RPMI7951 (cell line): ENCODE data around the gene GLP2R. TPM values are rescaled to one million over a fixed set of nuclear protein-coding genes. Genes with fewer than 3 reads are reported as not detected.
A peak's percentile ranks its signal among the peaks of the same experiment; 100 is the strongest.
"Not testable (repeated sequence)": the region's sequence is repeated elsewhere in the genome, so short reads cannot be mapped to it uniquely, and the experiment has no call there.

Experiments
- DNase-seq: peaks from one replicate; pipeline ENCODE4 v3.0.0-alpha.2; 2012; ENCODE audit warnings: low read depth
- total RNA-seq: library from RNA; depleted of rRNA; stranded (reverse); fragments of >200 nt; shearing (Covaris generic); gene quantifications from 2 replicates; pipeline ENCODE4 v1.2.3, GENCODE V29; 2014

GLP2R gene
- total RNA-seq, 1 experiment from 2014 or later = not detected

DNA sequence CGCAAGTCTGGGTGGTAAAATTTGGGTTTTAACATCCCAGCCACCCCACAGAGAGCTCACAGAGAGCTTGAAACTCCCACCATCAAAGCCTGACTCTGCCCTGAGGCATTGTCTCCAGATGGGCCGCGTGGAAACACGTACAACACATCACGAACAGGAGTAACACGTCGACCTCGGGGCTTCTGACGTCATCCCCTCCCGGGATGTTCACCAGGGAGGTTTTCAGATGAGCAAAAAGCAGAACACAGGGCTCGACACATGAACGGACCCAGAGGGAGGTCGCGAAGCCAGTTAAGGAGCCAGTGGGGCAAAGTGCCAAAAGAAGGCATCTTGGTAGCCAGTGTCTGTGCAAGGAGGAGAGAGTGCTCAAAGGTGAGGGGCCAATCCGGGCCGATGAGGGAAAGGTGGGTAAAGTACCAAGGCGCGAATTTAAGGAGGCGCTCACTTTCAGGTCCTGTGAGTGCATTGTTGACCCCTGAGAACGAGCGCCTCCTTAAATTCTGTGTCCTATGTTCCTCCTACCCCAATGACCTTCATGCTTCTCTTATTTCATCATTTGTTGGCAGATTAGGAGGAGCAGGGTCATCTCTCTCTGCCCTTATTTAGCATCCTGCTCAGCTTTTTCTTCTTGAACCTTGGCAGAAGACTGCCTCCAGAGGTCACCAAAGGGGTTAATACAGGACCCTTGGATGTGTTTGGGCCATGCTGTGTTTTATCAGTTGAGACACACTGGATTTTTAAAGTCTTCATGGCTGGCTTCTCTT, 73.7 kb downstream of the GLP2R start:
- no peak for DNase-seq

- no peak for DNase-seq
These were observed 74.4 kb downstream of the GLP2R start for GRCh38 chr17:9900044-9900594.

- peak; percentile 75 for DNase-seq
These were observed 75.1 kb downstream of the GLP2R start for GRCh38 chr17:9900784-9901183.

DNA sequence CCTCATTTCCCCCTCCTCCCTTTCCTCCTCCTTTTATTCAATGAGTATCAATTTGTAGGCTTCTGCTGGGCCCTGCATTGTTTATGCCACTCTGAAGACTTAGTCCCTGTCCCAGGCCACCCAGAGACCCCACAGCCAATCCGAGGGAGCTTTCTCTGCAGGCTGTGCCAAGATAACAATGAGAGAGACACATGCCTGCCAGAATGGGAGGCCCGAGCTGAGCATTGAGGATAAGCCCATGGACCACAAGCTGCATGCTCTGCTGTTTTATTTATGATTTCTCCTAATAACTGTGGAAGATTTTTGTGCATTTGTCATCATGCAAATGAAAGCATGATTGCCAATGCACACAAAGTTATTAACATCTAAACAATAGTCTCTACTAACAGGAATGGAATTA, 76.4 kb downstream of the GLP2R start:
- DNase-seq = no peak

- DNase-seq = no peak
These were observed 78.8 kb downstream of the GLP2R start for GRCh38 chr17:9904277-9905077.

GRCh38 chr17:9905078-9905415, 79.3 kb downstream of the GLP2R start, which contains the start of gene RCVRN:
RCVRN (minus strand) TSS chr17:9905271; CDS start chr17:9905180, 91 bp downstream.
- DNase-seq = no peak

DNA sequence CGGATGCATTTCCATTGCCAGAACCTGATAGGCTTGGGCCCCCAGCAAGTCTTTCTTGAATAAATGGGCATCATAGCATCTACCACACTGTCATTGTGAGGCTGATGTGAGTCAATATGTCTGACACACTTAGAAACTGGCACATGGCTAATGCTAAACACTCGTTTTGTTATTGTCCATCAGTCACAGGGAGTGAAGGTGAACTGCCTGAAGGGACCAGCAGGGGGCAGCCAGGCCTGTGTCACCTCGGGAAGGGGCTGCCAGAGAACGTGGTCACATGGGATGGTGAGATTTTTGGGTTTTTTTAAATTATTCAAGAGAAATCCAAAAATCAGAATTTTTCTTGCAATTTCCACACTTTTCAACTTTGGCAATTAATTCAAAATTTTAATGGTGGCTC, 80.2 kb downstream of the GLP2R start:
- DNase-seq = peak; percentile 33

GRCh38 chr17:9906616-9907015, 80.9 kb downstream of the GLP2R start:
- DNase-seq = no peak

GRCh38 chr17:9907131-9907530, 81.4 kb downstream of the GLP2R start:
- DNase-seq = no peak

DNA sequence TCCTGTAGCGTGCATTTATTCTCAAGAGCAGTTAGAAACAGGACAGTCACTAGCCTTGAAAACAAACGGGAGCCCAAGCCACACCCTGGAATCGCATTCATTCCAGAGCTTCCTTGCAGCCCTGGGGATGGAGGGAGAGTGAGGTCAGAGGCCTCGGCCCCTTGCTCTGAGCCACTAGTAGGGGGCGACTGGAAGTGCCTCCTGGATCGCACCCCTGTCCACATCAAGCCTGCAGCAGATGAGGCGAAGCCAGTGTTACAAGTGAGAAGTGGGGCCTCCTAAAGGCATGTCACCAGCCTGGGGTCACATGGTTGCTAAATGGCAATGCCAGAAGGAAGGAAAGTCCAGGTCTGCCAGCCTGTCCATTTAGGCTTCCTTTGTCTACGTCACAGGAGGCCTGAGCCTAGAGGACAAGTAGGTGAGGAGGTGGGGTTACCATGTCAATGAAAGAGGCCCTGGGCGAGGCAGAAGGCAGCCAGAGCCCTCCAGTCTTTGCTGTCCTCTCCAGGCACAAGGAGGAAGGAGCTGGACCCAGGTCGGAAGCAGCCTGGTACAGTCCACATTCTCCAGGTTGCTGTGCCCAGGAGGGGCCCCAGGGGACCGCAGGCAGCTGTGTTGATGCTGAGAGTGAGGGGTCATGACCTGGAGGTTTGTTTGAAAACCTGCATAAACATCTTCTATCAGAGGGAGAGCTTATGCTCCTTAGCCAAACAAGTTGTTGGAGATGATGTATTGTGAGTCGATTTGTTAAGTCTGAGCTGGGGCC, 82.3 kb downstream of the GLP2R start:
- DNase-seq = peak; percentile 20

- DNase-seq = no peak
These were observed 82.9 kb downstream of the GLP2R start for GRCh38 chr17:9908649-9909042.

DNA sequence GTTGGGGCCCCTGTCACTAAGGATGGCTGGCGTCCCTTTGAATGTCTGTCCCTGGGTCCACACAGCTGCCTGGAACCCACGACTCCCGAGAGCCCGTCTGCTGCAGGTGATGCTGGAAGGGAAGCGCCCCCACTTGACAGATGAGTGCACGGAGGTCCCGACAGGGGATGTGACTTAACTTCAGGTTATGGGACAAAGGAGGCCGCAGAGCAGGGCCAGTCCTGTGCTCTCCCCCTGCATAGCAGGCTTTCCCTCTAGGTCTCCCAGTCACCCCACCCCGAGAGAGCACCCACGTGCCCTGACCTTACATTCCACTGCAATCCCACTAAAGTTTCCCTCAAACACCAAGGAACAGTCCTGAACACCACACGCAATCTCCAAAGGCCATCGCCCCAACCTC, 85.4 kb downstream of the GLP2R start:
- no peak for DNase-seq

- no peak for DNase-seq
These were observed 86.7 kb downstream of the GLP2R start for GRCh38 chr17:9912121-9913099.

DNA sequence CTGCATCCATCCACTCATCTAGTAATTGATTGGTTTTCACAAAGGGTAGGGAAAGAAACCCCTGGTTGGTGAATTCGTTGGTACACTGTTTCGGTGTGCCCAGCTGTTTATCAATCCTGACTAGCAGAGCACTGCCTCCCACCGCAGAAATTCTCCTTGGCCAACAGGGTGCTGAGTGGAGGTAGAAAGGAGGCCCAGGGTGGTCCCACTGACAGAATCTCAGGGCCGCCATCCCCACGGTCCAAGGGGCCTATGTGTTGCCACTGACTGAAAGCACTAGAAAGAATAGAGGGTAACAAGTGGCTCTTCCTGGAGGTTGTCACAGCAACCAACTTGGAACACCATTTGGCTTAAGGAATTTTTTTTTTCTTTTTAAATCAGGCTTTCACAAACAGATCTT, 87.8 kb downstream of the GLP2R start:
- no peak for DNase-seq

GRCh38 chr17:9916108-9916507, 90.4 kb downstream of the GLP2R start:
- DNase-seq = no peak

DNA sequence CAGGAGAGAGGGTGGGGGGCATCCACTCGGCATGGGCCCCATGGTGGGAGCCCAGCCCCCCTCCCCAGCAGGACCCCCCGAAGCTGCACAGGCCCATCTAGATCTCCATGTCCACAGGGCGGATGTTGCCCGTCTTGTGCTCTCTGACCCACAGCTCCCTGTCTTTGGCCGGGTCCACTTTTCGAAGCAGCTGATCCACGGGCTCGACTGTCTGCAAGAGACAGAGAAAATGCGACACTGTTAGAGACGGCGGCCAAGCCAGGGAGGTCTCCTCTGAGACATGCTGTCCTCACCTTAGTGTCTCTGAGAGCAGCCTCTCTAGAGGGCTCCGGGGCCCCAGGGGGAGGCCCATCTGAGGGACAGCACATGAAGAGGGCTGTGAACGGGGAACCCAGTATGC, 91.4 kb downstream of the GLP2R start:
- no peak for DNase-seq

DNA sequence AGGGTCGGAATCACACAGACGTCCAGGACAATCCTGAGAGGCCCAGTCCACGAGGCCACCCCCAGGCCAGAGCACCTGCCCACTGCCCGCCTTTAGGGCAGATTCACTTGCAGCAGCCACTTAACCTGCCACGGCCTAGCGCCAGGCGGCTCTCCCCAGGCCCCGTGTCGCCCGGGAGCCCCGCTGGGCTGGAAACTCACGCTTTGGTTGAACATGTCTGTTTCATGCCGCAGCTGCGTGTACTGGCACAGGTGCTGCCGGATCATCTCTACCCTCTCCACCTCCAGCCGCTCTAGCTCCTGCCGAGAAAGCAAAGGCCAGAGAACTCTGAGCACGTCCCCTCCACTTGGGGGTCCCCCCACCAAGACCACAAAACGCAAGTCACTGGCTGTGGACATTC, 92.1 kb downstream of the GLP2R start:
- DNase-seq = no peak

- DNase-seq = no peak
These were observed 92.6 kb downstream of the GLP2R start for GRCh38 chr17:9918352-9918751.

DNA sequence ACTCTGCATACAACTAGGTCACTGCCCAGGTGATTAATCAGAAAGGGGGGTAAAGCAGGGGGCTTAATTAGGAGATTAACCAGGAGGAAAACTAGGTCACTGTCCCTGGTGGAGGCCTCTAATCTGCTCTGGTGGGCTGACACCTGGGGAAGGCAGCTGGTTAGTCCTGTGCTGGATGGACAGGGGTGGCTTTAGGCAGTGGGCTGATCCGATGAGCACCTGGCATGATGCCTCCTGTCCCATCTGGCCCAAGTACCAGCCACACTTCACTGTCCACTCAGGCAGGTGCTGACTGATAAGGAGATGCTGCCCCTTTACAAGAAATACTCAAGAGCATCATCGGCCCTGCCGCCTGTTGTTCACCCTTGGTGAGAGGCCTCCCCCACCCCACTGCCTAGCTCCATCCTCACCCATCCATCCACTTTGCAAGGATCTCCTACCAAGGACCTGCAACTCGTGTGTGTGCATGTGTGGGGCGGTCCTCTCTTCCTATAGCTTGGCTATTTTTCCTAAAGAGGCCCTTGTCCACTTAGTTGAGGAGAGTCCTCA, 93.2 kb downstream of the GLP2R start:
- DNase-seq = no peak

- not testable (repeated sequence) for DNase-seq
These were observed 95.5 kb downstream of the GLP2R start for GRCh38 chr17:9921216-9921615.
